Measurements from ENCODE around the gene TOMM7.

DNA sequence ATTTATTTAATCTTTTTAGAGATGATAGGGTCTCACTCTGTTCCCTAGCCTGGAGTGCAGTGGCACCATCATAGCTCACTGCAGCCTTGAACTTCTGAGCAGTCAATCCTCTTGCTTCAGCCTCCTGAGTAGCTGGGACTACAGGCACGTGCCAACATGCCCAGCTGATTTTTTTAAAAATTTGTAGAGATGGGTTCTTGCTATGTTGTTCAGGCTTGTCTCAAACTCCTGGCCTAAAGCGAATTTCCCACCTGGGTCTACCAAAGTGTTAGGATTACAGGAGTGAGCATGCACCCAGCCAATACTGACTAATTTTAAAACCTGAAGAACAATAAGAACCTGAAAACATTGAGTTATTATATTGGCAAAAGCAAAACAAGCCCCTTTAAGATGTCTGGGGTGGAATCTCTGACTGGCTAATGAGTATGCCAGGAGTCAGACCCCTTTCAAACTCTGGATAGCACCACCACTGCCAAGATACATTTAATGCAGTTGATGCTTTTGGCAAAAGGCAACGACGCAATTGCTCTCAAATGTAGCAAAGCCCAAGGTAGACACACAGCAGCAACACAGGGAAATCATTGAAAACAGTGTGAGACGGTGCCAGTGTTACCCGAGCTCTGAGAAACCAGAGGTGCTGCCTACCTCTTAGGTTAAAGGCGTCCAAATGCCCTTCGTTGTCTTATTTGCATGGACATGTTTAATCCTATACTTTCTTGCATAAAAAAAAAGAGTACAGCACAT is 40.7 kb upstream of the TOMM7 start:
- TF ChIP-seq, protein P1, sequence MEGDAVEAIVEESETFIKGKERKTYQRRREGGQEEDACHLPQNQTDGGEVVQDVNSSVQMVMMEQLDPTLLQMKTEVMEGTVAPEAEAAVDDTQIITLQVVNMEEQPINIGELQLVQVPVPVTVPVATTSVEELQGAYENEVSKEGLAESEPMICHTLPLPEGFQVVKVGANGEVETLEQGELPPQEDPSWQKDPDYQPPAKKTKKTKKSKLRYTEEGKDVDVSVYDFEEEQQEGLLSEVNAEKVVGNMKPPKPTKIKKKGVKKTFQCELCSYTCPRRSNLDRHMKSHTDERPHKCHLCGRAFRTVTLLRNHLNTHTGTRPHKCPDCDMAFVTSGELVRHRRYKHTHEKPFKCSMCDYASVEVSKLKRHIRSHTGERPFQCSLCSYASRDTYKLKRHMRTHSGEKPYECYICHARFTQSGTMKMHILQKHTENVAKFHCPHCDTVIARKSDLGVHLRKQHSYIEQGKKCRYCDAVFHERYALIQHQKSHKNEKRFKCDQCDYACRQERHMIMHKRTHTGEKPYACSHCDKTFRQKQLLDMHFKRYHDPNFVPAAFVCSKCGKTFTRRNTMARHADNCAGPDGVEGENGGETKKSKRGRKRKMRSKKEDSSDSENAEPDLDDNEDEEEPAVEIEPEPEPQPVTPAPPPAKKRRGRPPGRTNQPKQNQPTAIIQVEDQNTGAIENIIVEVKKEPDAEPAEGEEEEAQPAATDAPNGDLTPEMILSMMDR (IDR thresholded peaks at IDR 0.05; ENCODE audit: low read depth, low read length), result no peak
- peak; percentile 22 for TF ChIP-seq POLR2A (IDR thresholded peaks at IDR 0.05; ENCODE audit: extremely low read depth, insufficient read length)
- no peak for TF ChIP-seq MYC (IDR thresholded peaks at IDR 0.05; ENCODE audit: low read depth, low read length)
